Left forelimb (tissue), 1 donor: ENCODE results near the gene INO80C.

Experiments used
- DNase-seq: peaks from one replicate; pipeline ENCODE4 v3.0.0-alpha.2; 2018; ENCODE audit warnings: low spot score

INO80C gene

GRCh38 chr18:35497370-35498197 is at the start of gene INO80C:
Gene INO80C (minus strand): TSS chr18:35497960. CDS start chr18:35497874, 86 bp downstream.
- peak; percentile 96 for DNase-seq

GRCh38 chr18:35547008-35547605 is 49.3 kb upstream of the INO80C start:
- DNase-seq: no peak

- DNase-seq: no peak
Measured at GRCh38 chr18:35542356-35542755, 44.6 kb upstream of the INO80C start.

GRCh38 chr18:35535297-35535696 is 37.5 kb upstream of the INO80C start:
- no peak for DNase-seq

GRCh38 chr18:35533916-35534405 is 36.2 kb upstream of the INO80C start:
- no peak for DNase-seq

GRCh38 chr18:35528749-35529274 is 31.1 kb upstream of the INO80C start:
- no peak for DNase-seq

- no peak for DNase-seq
Measured at GRCh38 chr18:35526495-35527059, 28.8 kb upstream of the INO80C start.

- no peak for DNase-seq
Measured at GRCh38 chr18:35525795-35526494, 28.2 kb upstream of the INO80C start.

GRCh38 chr18:35524226-35524625 is 26.5 kb upstream of the INO80C start:
- DNase-seq: no peak

- no peak for DNase-seq
Measured at GRCh38 chr18:35522130-35522959, 24.6 kb upstream of the INO80C start.

GRCh38 chr18:35521133-35521532 is 23.4 kb upstream of the INO80C start:
- no peak for DNase-seq

- DNase-seq: no peak
Measured at GRCh38 chr18:35519148-35519899, 21.6 kb upstream of the INO80C start.

GRCh38 chr18:35517715-35518114 is 20.0 kb upstream of the INO80C start:
- DNase-seq: no peak

- DNase-seq: no peak
Measured at GRCh38 chr18:35516789-35517188, 19.0 kb upstream of the INO80C start.

- DNase-seq: no peak
Measured at GRCh38 chr18:35516351-35516750, 18.6 kb upstream of the INO80C start.

GRCh38 chr18:35515460-35516130 is 17.8 kb upstream of the INO80C start:
- DNase-seq: no peak

GRCh38 chr18:35514752-35515459 is 17.1 kb upstream of the INO80C start:
- DNase-seq: no peak

- DNase-seq: no peak
Measured at GRCh38 chr18:35514283-35514682, 16.5 kb upstream of the INO80C start.
